Keratinocyte (primary cell): ENCODE results near the gene ST6GALNAC6. TPM values are rescaled to one million over a fixed set of nuclear protein-coding genes. Genes with fewer than 3 reads are reported as not detected.

Experiments used
- DNase-seq: peaks from one replicate; pipeline ENCODE4 v3.0.0-alpha.2; 2011; ENCODE audit warnings: low read depth, missing footprints, low spot score
- FAIRE-seq: peaks from 2 replicates; lab custom pipeline; 2011; peaks lifted over from hg19 to GRCh38; lab: Jason Lieb, UNC
- H2AFZ ChIP-seq: 2 replicates; pipeline ENCODE4 v1.6.0; 2012; ENCODE audit warnings: low read length, control low read depth, inconsistent platforms; ENCODE audit not compliant: control insufficient read depth
- H3K27ac ChIP-seq: 2 replicates; pipeline ENCODE4 v1.5.1; 2011; ENCODE audit warnings: low read length; ENCODE audit not compliant: control insufficient read depth, insufficient read depth
- H3K27me3 ChIP-seq: 3 replicates; pipeline ENCODE4 v1.6.0; 2011; ENCODE audit warnings: low read length; ENCODE audit not compliant: control insufficient read depth, insufficient read depth; ENCODE audit errors: extremely low read depth
- H3K36me3 ChIP-seq, 2 experiments: 2 replicates in 1 of 2; 3 replicates in 1 of 2; pipeline ENCODE4 v1.5.1; 2011; ENCODE audit warnings: low read length in 2 of 2, mild to moderate bottlenecking in 1 of 2; ENCODE audit not compliant: control insufficient read depth in 2 of 2, insufficient read depth in 2 of 2; ENCODE audit errors: extremely low read depth in 1 of 2
- H3K4me1 ChIP-seq: 3 replicates; pipeline ENCODE4 v1.5.1; 2011; ENCODE audit warnings: low read length; ENCODE audit not compliant: control insufficient read depth, insufficient read depth; ENCODE audit errors: extremely low read depth
- H3K4me2 ChIP-seq: 3 replicates; pipeline ENCODE4 v1.6.0; 2011; ENCODE audit warnings: low read depth, low read length; ENCODE audit not compliant: control insufficient read depth, insufficient read depth; ENCODE audit errors: extremely low read depth
- H3K4me3 ChIP-seq, 3 experiments: fragments of 200-600 bp in 1 of 3; sonication (generic) in 1 of 3; 2 replicates in 2 of 3; 3 replicates in 1 of 3; pipeline ENCODE4 v1.5.1; 2011 to 2016; ENCODE audit warnings: low read length in 3 of 3, mild to moderate bottlenecking in 3 of 3, control low read depth in 2 of 3, inconsistent platforms in 1 of 3, low read depth in 1 of 3, mixed read lengths in 1 of 3, mixed run types in 1 of 3, moderate library complexity in 1 of 3; ENCODE audit not compliant: control insufficient read depth in 2 of 3, insufficient read depth in 2 of 3; ENCODE audit errors: extremely low read depth in 1 of 3
- H3K79me2 ChIP-seq: 2 replicates; pipeline ENCODE4 v1.6.0; 2012; ENCODE audit warnings: low read length; ENCODE audit not compliant: control insufficient read depth, insufficient read depth
- H3K9ac ChIP-seq: 3 replicates; pipeline ENCODE4 v1.6.0; 2011; ENCODE audit warnings: low read length; ENCODE audit not compliant: control insufficient read depth, insufficient read depth; ENCODE audit errors: extremely low read depth
- H3K9me1 ChIP-seq: 3 replicates; pipeline ENCODE4 v1.6.0; 2011; ENCODE audit warnings: low read length; ENCODE audit not compliant: control insufficient read depth, insufficient read depth; ENCODE audit errors: extremely low read depth
- H3K9me3 ChIP-seq: 2 replicates; pipeline ENCODE4 v1.5.1; 2012; ENCODE audit warnings: low read depth, low read length; ENCODE audit not compliant: control insufficient read depth
- H4K20me1 ChIP-seq: 3 replicates; pipeline ENCODE4 v1.6.0; 2011; ENCODE audit warnings: low read length; ENCODE audit not compliant: control insufficient read depth, insufficient read depth; ENCODE audit errors: extremely low read depth
- EZH2 ChIP-seq: IDR thresholded peaks from one replicate; pipeline ENCODE4 v1.6.1; 2012; ENCODE audit warnings: inconsistent platforms, mild to moderate bottlenecking, low read length, moderate library complexity
- dilution Hi-C: fragments of 300-500 bp; cut with MboI; formaldehyde crosslinking; loops from one replicate; pipeline ENCODE4 v1.7.0; 2020; ENCODE audit warnings: low sequenced_read_pairs; ENCODE audit not compliant: extremely low pct_ligation_motif_present
- polyA plus RNA-seq, 5 experiments: library from polyadenylated mRNA; depleted of rRNA in 3 of 5; stranded (reverse) in 3 of 5; stranded (forward) in 1 of 5; unstranded in 1 of 5; fragments of >200 nt; gene quantifications; 1 replicate in 1 of 5; 2 replicates in 3 of 5; 3 replicates in 1 of 5; pipeline versions ENCODE4 v1.2.1 to v1.2.3, GENCODE V29; 2011 to 2012; ENCODE audit warnings: missing spikeins in 2 of 5, low read depth in 1 of 5, low replicate concordance in 1 of 5
- TF ChIP-seq, protein P1 (sequence below), 3 experiments: IDR thresholded peaks in 1 of 3; conservative IDR thresholded peaks in 1 of 3; optimal IDR thresholded peaks in 1 of 3; 2 replicates in 2 of 3; 3 replicates in 1 of 3; pipeline versions ENCODE3 to v1.5.1; 2011; ENCODE audit warnings: low read length in 3 of 3, mild to moderate bottlenecking in 3 of 3, moderate library complexity in 2 of 3, control low read depth in 1 of 3, inconsistent platforms in 1 of 3; ENCODE audit not compliant: insufficient read depth in 2 of 3; ENCODE audit errors: extremely low read depth in 1 of 3

ST6GALNAC6 gene
- polyA plus RNA-seq, 1 donor (not counting 4 experiments of a cell fraction or from before 2014, with no cell fraction given), result 21.1 TPM

DNA sequence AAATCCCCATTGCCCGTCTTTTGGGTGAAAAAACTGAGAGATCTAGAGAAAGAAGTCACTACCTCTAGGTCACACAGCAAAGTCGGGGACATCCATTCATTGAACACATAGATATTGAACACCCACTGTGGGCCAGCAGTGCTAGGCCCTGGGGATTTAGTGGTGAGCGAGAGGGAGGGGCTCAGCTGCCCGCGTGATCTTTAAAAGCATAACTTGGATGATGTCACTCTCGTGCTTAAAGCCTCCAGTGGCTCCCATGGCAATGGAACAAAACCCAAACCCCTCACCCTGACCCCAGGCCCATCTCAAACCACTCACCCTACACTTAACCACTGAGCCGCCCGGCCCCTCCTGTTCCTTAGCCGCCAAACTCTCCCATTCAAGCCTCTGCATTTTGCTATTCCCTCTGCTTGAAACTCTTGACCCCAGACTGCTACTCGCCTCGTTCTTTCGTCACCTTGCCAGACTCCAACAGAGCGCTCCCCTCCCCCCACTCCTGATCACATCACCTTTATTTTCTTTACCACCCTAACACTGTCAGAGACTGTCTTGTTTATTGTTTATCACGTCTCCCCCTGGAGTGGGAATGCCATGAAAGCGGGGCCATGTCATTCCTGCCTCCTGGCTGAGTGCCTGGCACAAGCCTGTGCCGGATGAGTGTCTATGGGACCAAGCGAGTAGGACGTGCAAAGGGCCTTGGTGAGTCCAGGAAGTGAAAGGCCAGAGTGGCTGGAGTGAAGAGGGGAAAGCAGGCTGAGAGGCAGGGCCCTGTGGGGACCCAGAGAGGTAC is 31.9 kb upstream of the ST6GALNAC6 start:
- H3K9ac ChIP-seq, result no peak overlapping the region
- peak overlapping the region; percentile 86 for H3K4me2 ChIP-seq
- H3K27me3 ChIP-seq, result no peaks in the 10 kb centered on the region
- dilution Hi-C loops, result loop anchor here (25.0 kb wide), 1 partner anchor 131 kb away; the partner anchor contains the start of genes NAIF1 and SLC25A25
- DNase-seq (no peak), FAIRE-seq (no peak)
- no peaks in the 10 kb centered on the region for H3K9me3 ChIP-seq
- H3K9me1 ChIP-seq, result no peaks in the 10 kb centered on the region
- peak overlapping the region in 2 of 3 experiments; percentile 51 to 73 for H3K4me3 ChIP-seq
- peak overlapping the region; percentile 10 for H2AFZ ChIP-seq
- no peak overlapping the region for H3K27ac ChIP-seq
- H3K4me1 ChIP-seq, result peaks cover 33% of the 10 kb centered on the region
- peaks cover 6 to 9% of the 10 kb centered on the region in 2 experiments for H3K36me3 ChIP-seq
- TF ChIP-seq EZH2, result no peak
- TF ChIP-seq, protein P1, sequence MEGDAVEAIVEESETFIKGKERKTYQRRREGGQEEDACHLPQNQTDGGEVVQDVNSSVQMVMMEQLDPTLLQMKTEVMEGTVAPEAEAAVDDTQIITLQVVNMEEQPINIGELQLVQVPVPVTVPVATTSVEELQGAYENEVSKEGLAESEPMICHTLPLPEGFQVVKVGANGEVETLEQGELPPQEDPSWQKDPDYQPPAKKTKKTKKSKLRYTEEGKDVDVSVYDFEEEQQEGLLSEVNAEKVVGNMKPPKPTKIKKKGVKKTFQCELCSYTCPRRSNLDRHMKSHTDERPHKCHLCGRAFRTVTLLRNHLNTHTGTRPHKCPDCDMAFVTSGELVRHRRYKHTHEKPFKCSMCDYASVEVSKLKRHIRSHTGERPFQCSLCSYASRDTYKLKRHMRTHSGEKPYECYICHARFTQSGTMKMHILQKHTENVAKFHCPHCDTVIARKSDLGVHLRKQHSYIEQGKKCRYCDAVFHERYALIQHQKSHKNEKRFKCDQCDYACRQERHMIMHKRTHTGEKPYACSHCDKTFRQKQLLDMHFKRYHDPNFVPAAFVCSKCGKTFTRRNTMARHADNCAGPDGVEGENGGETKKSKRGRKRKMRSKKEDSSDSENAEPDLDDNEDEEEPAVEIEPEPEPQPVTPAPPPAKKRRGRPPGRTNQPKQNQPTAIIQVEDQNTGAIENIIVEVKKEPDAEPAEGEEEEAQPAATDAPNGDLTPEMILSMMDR (optimal IDR thresholded peaks at IDR 0.05 in 1 of 3, IDR thresholded peaks at IDR 0.05 in 1 of 3, conservative IDR thresholded peaks at IDR 0.05 in 1 of 3; ENCODE audit: extremely low read depth in 1 of 3, insufficient read depth in 2 of 3, low read length in 3 of 3), result no peak
- peaks cover 2% of the 10 kb centered on the region for H4K20me1 ChIP-seq
- peaks cover 20% of the 10 kb centered on the region for H3K79me2 ChIP-seq

DNA sequence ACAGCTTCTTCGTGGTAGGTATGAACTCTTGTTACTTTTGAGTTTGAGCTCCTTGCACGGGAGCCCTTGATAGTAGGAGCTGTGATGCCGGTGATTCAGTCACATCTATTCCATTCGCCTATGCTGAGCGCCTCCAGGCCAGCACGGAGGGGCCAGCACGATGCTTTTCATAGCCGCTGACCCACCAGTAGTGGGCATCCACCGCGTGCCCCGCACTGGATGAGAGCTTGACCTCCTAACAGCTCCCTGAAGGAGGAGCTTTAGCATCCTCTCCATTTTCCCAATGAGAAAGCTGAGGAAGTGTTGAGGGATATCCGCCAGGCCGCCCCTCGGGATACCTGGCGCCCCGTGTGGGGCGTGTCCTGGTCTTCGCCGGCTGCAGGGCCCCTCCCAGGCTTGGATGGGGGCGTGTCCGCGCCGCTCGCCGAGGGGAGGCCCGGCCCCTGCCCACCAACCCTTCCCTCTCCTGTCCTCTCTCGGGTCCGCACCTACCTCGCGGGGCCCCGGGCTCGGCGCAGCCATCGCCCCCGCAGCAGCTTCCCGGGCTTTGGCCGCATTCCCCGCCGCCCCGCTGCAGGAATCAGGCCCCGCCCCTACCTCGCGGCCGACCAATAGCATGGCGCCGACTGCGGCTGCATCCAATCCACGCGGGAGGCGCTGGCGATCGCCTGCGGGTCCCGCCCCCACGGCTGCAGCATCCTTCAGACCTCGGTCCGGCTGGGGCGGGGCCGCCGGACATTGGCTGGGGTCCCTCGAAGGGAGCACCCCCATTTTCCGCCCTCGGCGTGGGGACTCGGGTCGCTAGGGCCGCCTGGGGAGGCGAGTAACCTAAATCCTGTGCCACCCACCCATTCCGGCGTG is 31.1 kb upstream of the ST6GALNAC6 start, which contains the start of gene PIP5KL1:
PIP5KL1 (minus strand) TSS at position 547 of the 861 bp plus-strand sequence; CDS start at position 522, 25 bp downstream.
- Histone ChIP-seq H3K9ac (no peak within 1 kb of the TSS), H3K4me1 (peaks cover 25% of the 10 kb centered on the region), H3K9me3 (no peaks in the 10 kb centered on the region), H3K27ac (no peak within 1 kb of the TSS), H4K20me1 (peaks cover under 1% of the 10 kb centered on the region), H3K36me3 (peaks cover 5 to 6% of the 10 kb centered on the region in 2 experiments), H3K4me2 (peak within 1 kb of the TSS; percentile 86), H3K4me3 (peak within 1 kb of the TSS; percentile 38 to 73 (median 51)), H3K79me2 (peaks cover 12% of the 10 kb centered on the region), H3K9me1 (no peaks in the 10 kb centered on the region), H3K27me3 (no peaks in the 10 kb centered on the region), H2AFZ (peak within 1 kb of the TSS; percentile 10)
- DNase-seq (no peak), FAIRE-seq (no peak)
- TF ChIP-seq, protein P1 (optimal IDR thresholded peaks at IDR 0.05 in 1 of 3, IDR thresholded peaks at IDR 0.05 in 1 of 3, conservative IDR thresholded peaks at IDR 0.05 in 1 of 3; ENCODE audit: extremely low read depth in 1 of 3, insufficient read depth in 2 of 3, low read length in 3 of 3), result no peak
- no peak for TF ChIP-seq EZH2
- dilution Hi-C loops, result loop anchor here (25.0 kb wide), 1 partner anchor 132 kb away; the partner anchor contains the start of genes NAIF1 and SLC25A25
